GM23248 (cell line): Measurements from ENCODE around the gene COPG1.

Source experiments
- EZH2 ChIP-seq: fragments of 200-600 bp; sonication (generic); IDR thresholded peaks from 2 replicates; pipeline ENCODE4 v1.6.1; 2018; ENCODE audit warnings: antibody characterized with exemption, mild to moderate bottlenecking; ENCODE audit not compliant: insufficient read depth, poor library complexity, severe bottlenecking
- EZH2phosphoT487 ChIP-seq: fragments of 200-600 bp; sonication (generic); IDR thresholded peaks from 2 replicates; pipeline ENCODE4 v1.6.1; 2018; ENCODE audit warnings: antibody characterized with exemption, moderate library complexity, mild to moderate bottlenecking, low read depth; ENCODE audit not compliant: insufficient read depth

GRCh38 chr3:129230311-129231019 lies 18.9 kb upstream of the COPG1 start:
- TF ChIP-seq EZH2: no peak
- TF ChIP-seq EZH2phosphoT487: no peak
